GM21390 (cell line): Measurements from ENCODE around the gene TMEM126B.
A peak's percentile ranks its signal among the peaks of the same experiment; 100 is the strongest.

Experiments
- ATAC-seq: cut with Tn5 transposase; IDR thresholded peaks from one replicate; pipeline ENCODE4 v1.9.1; 2021; ENCODE audit not compliant: unreplicated experiment

Gene TMEM126B

GRCh38 chr11:85680897-85681296, 52.5 kb downstream of the TMEM126B start:
- ATAC-seq: no peak

GRCh38 chr11:85682330-85683305, 54.2 kb downstream of the TMEM126B start:
- peak; percentile 88 for ATAC-seq

- no peak for ATAC-seq
Observed at GRCh38 chr11:85685125-85685819, 56.9 kb downstream of the TMEM126B start.

- no peak for ATAC-seq
Observed at GRCh38 chr11:85685820-85686459, 57.5 kb downstream of the TMEM126B start, which contains the start of gene CCDC89. Gene CCDC89, minus strand, starts transcription at chr11:85686195. Its CDS starts 65 bp downstream, at chr11:85686130.
